Mammary epithelial cell (primary cell): ENCODE measurements around the gene BLOC1S1.

Experiments
- EZH2 ChIP-seq: IDR thresholded peaks from 2 replicates; pipeline ENCODE4 v1.6.1; 2012; ENCODE audit warnings: low read length, inconsistent platforms, borderline replicate concordance
- TF ChIP-seq, protein P1 (sequence below), 2 donors: IDR thresholded peaks in 1 of 2; conservative IDR thresholded peaks in 1 of 2; 2 replicates each; pipeline ENCODE4 v1.5.1; 2011 to 2012; ENCODE audit warnings: inconsistent platforms in 2 of 2, low read length in 2 of 2, mild to moderate bottlenecking in 2 of 2, control low read depth in 1 of 2, low read depth in 1 of 2; ENCODE audit not compliant: insufficient read depth in 1 of 2; ENCODE audit errors: extremely low read depth in 1 of 2

DNA sequence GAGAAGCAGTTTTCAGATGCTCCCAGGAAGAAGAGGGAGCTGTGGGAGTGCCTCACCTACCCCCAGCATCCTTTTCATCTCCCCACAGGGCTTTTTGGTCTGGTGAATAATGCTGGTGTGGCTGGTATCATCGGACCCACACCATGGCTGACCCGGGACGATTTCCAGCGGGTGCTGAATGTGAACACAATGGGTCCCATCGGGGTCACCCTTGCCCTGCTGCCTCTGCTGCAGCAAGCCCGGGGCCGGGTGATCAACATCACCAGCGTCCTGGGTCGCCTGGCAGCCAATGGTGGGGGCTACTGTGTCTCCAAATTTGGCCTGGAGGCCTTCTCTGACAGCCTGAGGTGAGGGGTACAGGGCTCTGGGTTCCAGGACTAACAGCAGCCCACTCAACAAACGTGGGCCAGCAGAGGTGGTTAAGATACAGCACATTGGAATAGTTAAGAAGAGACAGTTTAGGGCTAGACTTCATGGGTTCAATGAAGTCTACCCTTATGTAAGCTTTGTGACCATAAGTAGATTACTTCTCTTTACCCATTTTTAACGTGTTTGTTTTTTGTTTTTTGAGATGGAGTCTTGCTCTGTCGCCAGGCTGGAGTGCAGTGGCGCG lies 5.9 kb downstream of the BLOC1S1 start:
- no peak for TF ChIP-seq EZH2
- TF ChIP-seq, protein P1, sequence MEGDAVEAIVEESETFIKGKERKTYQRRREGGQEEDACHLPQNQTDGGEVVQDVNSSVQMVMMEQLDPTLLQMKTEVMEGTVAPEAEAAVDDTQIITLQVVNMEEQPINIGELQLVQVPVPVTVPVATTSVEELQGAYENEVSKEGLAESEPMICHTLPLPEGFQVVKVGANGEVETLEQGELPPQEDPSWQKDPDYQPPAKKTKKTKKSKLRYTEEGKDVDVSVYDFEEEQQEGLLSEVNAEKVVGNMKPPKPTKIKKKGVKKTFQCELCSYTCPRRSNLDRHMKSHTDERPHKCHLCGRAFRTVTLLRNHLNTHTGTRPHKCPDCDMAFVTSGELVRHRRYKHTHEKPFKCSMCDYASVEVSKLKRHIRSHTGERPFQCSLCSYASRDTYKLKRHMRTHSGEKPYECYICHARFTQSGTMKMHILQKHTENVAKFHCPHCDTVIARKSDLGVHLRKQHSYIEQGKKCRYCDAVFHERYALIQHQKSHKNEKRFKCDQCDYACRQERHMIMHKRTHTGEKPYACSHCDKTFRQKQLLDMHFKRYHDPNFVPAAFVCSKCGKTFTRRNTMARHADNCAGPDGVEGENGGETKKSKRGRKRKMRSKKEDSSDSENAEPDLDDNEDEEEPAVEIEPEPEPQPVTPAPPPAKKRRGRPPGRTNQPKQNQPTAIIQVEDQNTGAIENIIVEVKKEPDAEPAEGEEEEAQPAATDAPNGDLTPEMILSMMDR (conservative IDR thresholded peaks at IDR 0.05 in 1 of 2, IDR thresholded peaks at IDR 0.05 in 1 of 2; ENCODE audit: extremely low read depth in 1 of 2, insufficient read depth in 1 of 2, low read depth in 1 of 2, low read length in 2 of 2) = no peak
